Cardiac muscle cell (in vitro differentiated cells and primary cell): ENCODE measurements around the gene RIMOC1. TPM values are rescaled to one million over a fixed set of nuclear protein-coding genes. Genes with fewer than 3 reads are reported as not detected.

ENCODE experiments used
- DNase-seq, 2 donors: peaks; one replicate each; pipeline versions ENCODE4 v3.0.0 to v3.0.0-alpha.2; 2010 to 2017; ENCODE audit warnings: low read depth in 1 of 2, low spot score in 1 of 2
- H3K27ac ChIP-seq: fragments of 200-600 bp; sonication (generic); 2 replicates; pipeline ENCODE4 v1.5.1; 2016
- H3K27me3 ChIP-seq: fragments of 200-600 bp; sonication (generic); 2 replicates; pipeline ENCODE4 v1.6.0; 2016; ENCODE audit warnings: control low read depth
- H3K36me3 ChIP-seq: fragments of 200-600 bp; sonication (generic); 2 replicates; pipeline ENCODE4 v1.5.1; 2016; ENCODE audit warnings: control low read depth
- H3K4me1 ChIP-seq: fragments of 200-600 bp; sonication (generic); 2 replicates; pipeline ENCODE4 v1.8.1; 2017; ENCODE audit warnings: low read depth, mild to moderate bottlenecking, mixed run types
- H3K4me3 ChIP-seq: fragments of 200-600 bp; sonication (generic); 2 replicates; pipeline ENCODE4 v1.5.1; 2016; ENCODE audit warnings: mild to moderate bottlenecking
- H3K9me3 ChIP-seq: fragments of 200-600 bp; sonication (generic); 2 replicates; pipeline ENCODE4 v1.5.1; 2017; ENCODE audit warnings: low read depth, mild to moderate bottlenecking, control low read depth
- CTCF ChIP-seq: IDR thresholded peaks from 2 replicates; pipeline ENCODE4 v1.5.1; 2012; ENCODE audit warnings: low read depth, mild to moderate bottlenecking, low read length
- polyA plus RNA-seq: library from polyadenylated mRNA; unstranded; fragments of >200 nt; fragmentation: Nextera tagmentation; extraction: Ambion mirVana; gene quantifications from 2 replicates; pipeline ENCODE4 v1.2.1, GENCODE V29; 2016
- total RNA-seq: library from RNA; depleted of rRNA; stranded (reverse); fragments of >200 nt; gene quantifications from 2 replicates; pipeline ENCODE4 v1.2.3, GENCODE V29; 2016

The RIMOC1 gene, protein sequence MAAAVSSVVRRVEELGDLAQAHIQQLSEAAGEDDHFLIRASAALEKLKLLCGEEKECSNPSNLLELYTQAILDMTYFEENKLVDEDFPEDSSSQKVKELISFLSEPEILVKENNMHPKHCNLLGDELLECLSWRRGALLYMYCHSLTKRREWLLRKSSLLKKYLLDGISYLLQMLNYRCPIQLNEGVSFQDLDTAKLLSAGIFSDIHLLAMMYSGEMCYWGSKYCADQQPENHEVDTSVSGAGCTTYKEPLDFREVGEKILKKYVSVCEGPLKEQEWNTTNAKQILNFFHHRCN
- 10.7 and 12.0 TPM in 2 replicates for total RNA-seq
- 13.4 and 20.8 TPM in 2 replicates for polyA plus RNA-seq

DNA sequence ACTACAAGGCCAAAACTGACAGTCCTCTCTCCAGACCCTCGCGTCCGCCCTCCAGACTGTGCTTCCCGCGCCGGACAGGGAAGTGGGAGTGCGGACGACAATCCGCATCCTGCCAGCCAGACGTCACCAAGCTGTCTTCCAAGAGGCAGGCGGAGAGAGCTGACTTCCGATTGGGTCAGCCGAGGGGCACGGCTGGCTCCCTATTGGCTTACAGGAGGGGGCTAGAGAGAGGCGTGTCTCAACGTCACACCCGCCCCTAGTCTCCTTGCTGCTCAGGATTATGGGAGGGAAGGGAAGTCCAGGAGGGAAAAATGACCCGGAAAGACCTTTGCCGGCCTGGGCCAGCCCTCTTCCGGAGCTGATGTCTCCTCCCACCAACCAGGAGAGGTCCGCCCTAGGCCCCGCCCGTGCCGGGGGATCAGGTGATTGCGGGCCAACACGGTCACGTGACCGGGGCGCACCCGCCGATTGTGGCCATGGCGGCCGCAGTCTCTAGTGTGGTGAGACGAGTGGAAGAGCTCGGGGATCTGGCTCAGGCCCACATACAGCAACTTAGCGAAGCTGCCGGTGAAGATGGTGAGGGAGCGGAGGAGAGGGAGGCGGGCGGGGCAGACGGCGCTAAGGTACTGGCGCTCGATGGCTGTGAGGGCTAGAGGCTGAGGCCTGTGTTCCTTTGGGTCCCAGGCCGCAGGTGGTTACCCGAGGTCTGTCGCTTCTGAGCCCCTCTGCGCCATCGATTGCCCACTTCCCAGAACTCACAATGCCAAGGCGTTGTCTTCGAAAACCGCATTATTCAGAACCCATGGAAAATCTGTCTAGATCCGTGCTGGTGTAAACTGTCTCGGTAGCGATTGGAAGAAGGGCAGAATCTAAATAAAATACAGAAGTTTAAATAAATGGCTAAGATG, at the start of gene RIMOC1:
TSS of gene RIMOC1 (plus strand) at position 453 of the 908 bp plus-strand sequence. CDS start at position 477, 24 bp downstream.
- peaks cover 11% of the 10 kb centered on the region for H3K36me3 ChIP-seq
- H3K27ac ChIP-seq, result peak within 1 kb of the TSS; percentile 96
- TF ChIP-seq CTCF, result no peak
- H3K27me3 ChIP-seq, result no peaks in the 10 kb centered on the region
- H3K4me1 ChIP-seq, result no peaks in the 10 kb centered on the region
- H3K9me3 ChIP-seq, result no peaks in the 10 kb centered on the region
- peak within 1 kb of the TSS; percentile 74 for H3K4me3 ChIP-seq
- peak; percentile 99 to 100 for DNase-seq

DNA sequence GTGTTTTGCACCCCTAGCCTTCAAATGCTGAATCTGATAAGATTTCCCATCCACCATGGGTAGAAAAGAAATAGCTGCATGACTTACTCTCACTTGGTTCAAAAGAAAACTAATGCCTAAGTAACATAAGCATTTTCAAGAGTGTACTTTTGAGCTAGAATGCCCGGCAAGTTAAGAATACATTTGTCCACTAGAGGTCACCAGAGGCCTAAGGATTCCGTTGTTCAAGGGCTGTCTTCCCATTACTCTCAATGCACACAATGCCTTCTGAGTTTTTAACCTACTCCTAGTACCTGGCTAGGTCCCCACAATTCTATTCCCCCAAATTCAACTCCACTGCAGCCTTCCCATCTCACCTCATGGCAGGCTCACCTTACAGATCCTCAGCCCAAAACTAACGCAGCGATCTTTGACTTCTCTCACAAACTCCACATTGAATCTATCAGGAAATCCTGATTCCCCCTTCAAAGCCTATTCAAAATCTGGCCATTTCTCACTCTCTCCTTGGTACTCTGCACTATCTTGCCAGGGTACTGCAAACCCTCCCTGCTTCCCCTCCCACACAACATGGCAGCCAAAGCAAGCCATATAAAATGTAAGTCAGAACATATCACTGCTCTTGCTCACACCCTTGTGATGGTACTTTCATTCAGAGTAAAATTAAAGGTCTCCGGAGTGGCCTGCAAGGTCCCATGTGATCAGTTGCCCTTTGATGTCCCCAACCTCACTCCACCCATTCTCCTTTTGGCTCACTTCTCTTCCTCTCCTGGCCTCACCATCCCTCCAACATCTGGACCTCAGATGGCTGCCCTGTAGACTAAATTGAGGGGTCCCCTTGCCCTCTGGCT, 47.3 kb upstream of the RIMOC1 start:
- Histone ChIP-seq H3K4me1 (no peaks in the 10 kb centered on the region), H3K27ac (no peak overlapping the region), H3K36me3 (peaks cover 8% of the 10 kb centered on the region), H3K9me3 (no peaks in the 10 kb centered on the region), H3K4me3 (no peak overlapping the region), H3K27me3 (no peaks in the 10 kb centered on the region)
- peak; percentile 83 for DNase-seq
- peak; percentile 72 for TF ChIP-seq CTCF

- Histone ChIP-seq H3K9me3 (no peaks in the 10 kb centered on the region), H3K27ac (no peak overlapping the region), H3K27me3 (no peaks in the 10 kb centered on the region), H3K36me3 (peaks cover 8% of the 10 kb centered on the region), H3K4me1 (no peaks in the 10 kb centered on the region), H3K4me3 (no peak overlapping the region)
- DNase-seq, result no peak
- TF ChIP-seq CTCF, result no peak
Observed at GRCh38 chr5:41857989-41858388, 46.2 kb upstream of the RIMOC1 start.

DNA sequence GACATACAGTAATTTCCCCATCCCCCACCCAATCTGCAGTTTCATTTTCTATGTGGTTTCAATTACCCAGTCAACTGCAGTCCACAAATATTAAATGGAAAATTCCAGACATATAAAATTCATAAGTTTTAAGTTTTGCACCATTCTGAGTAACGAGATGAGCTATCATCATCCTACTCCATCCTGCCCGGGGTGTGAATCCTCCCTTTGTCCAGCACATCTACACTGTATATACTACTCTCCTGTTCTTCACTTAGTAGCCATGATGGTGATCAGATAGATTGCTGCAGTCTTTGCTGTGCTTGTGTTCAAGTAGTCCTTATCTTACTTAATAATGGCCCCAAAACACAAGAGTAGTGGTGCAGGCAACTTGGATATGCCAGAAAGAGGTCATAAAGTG, 45.3 kb upstream of the RIMOC1 start:
- Histone ChIP-seq H3K4me1 (no peaks in the 10 kb centered on the region), H3K27me3 (no peaks in the 10 kb centered on the region), H3K27ac (no peak overlapping the region), H3K9me3 (no peaks in the 10 kb centered on the region), H3K36me3 (peaks cover 8% of the 10 kb centered on the region), H3K4me3 (no peak overlapping the region)
- TF ChIP-seq CTCF, result no peak
- no peak for DNase-seq

DNA sequence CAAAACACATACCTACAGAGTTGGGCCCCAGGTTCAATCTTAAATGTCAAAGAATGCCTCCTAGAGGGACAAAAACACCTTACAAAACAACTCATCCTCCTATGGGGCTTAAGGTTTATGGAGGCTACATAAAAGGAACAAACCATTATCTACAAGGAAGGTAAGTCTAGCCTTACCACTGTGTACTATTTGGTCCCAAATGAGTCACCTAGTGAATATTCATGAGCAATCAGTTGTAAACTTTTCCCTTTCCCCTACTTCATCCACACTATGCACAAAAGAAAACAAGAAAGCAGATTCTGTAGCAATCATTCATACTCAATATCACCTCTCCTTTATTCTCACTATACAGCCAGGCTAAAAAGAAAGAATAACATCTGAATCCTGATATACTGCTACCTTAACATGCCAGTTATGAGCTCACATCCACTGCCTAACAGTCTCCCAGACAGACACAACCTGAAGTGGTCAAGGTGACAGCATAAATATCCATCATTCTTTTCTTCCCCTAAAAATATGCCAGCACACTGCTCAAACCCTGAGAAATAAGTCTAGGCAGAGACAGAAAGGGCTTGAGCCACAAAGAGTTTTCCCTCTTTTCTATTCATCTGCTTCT, 40.2 kb upstream of the RIMOC1 start:
- no peak overlapping the region for H3K4me3 ChIP-seq
- H3K9me3 ChIP-seq, result no peaks in the 10 kb centered on the region
- H3K36me3 ChIP-seq, result peaks cover 8% of the 10 kb centered on the region
- no peaks in the 10 kb centered on the region for H3K4me1 ChIP-seq
- TF ChIP-seq CTCF, result no peak
- H3K27ac ChIP-seq, result no peak overlapping the region
- peak in 1 of 2 donors; percentile 6 for DNase-seq
- H3K27me3 ChIP-seq, result no peaks in the 10 kb centered on the region
